K562 (cell line): Measurements from ENCODE around the gene RBM4B.

Source experiments
- CCAR2 ChIP-seq: fragments of 200-400 bp; formaldehyde crosslinking; IDR thresholded peaks from 2 replicates; pipeline ENCODE4 v1.6.1; 2017; ENCODE audit warnings: mild to moderate bottlenecking, low read depth, low read length
- CHD4 ChIP-seq: fragments of 200-600 bp; sonication (generic); IDR thresholded peaks from 3 replicates; pipeline ENCODE4 v1.6.1; 2012; ENCODE audit warnings: low read depth, mild to moderate bottlenecking, mixed read lengths, low read length, inconsistent platforms; ENCODE audit not compliant: insufficient read depth, insufficient replicate concordance, poor library complexity, severe bottlenecking
- HDGF ChIP-seq: fragments of 450-650 bp; IDR thresholded peaks from 2 replicates; pipeline ENCODE4 v1.6.1; 2016
- NFYB ChIP-seq: IDR thresholded peaks from 2 replicates; pipeline ENCODE4 v1.6.1; 2011; ENCODE audit warnings: mild to moderate bottlenecking, moderate library complexity; ENCODE audit not compliant: insufficient read length; ENCODE audit errors: extremely low read depth
- POLR2A ChIP-seq: fragments of 450-650 bp; conservative IDR thresholded peaks from 2 replicates; pipeline ENCODE4 v1.6.1; 2016
- POLR2AphosphoS2 ChIP-seq: IDR thresholded peaks from 2 replicates; pipeline ENCODE4 v1.6.1; 2012; ENCODE audit warnings: low read length, improper control_type of control experiment
- PTBP1 ChIP-seq: fragments of 200-400 bp; formaldehyde crosslinking; IDR thresholded peaks from 2 replicates; pipeline ENCODE4 v1.6.1; 2017; ENCODE audit warnings: low read depth, low read length
- RFX7 ChIP-seq: fragments of 250-450 bp; sonication (Bioruptor Pico); IDR thresholded peaks from 2 replicates; pipeline ENCODE4 v1.5.1; 2021; ENCODE audit warnings: mild to moderate bottlenecking
- ZKSCAN1 ChIP-seq: fragments of 150-350 bp; IDR thresholded peaks from 2 replicates; pipeline ENCODE4 v1.6.1; 2016; ENCODE audit warnings: low read depth, low read length
- ZNF282 ChIP-seq: sonication (generic); formaldehyde crosslinking; IDR thresholded peaks from 2 replicates; pipeline ENCODE4 v1.8.1; 2023; ENCODE audit warnings: missing genetic modification reagents
- ZNF785 ChIP-seq: fragments of 250-450 bp; sonication (Bioruptor Pico); IDR thresholded peaks from 2 replicates; pipeline ENCODE4 v1.4.0; 2020; ENCODE audit warnings: mild to moderate bottlenecking
- TF ChIP-seq, protein P1 (sequence below), 3 experiments: IDR thresholded peaks in 2 of 3; conservative IDR thresholded peaks in 1 of 3; 2 replicates each; pipeline ENCODE4 v1.5.1; 2011 to 2012; ENCODE audit warnings: low read length in 3 of 3, mild to moderate bottlenecking in 3 of 3, control low read depth in 2 of 3, improper control_type of control experiment in 1 of 3, inconsistent platforms in 1 of 3, low read depth in 1 of 3, mixed read lengths in 1 of 3, moderate library complexity in 1 of 3; ENCODE audit not compliant: insufficient read depth in 2 of 3
- TF ChIP-seq, protein P2 (sequence below): sonication (generic); formaldehyde crosslinking; IDR thresholded peaks from 2 replicates; pipeline ENCODE4 v1.8.0; 2022; ENCODE audit warnings: mild to moderate bottlenecking, missing genetic modification reagents

DNA sequence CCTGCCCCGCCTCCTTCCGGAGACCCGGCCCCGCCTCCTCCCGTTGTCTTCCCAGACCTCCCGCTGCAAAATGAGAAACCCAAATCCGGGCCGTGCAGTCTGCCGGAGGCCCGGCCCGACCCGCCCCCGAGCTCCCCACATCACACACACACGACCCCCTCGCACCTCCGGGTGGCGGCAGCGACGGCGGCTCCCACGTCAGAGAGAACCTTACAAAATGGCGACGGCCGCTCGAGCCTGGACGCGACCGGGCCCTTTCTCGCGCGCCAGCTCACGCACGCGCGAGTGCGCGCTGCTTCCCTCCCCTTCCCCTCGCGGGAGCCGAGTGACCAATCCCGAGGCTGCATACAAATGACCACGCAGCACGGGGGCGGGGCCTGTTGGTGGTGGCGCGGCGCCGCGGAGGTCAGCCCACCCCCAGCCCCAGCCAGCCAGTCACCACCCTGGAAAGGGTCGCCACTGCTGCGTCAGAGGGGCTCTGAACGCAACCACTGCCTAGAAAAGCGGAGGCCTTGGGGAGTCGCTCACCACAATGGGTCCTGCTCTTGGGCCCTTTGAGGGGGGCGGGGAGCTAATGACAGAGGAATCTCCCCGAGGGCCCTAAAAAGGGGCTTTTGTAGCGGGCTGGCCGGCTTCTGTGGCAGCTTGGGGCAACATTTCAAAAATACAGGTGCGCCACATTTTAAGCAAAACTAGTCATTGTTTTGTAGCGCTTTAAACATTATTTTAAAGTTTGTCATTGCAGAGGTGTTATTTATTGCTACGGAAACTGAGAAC lies at the start of gene RBM4B:
- TF ChIP-seq ZNF282 (CRISPR knock-in tag) (no peak), CCAR2 (no peak), HDGF (0 out of 2 replicates have a peak, but pooled peaks have one; percentile 5), POLR2A (peak; percentile 87), RFX7 (CRISPR knock-in tag) (no peak), ZKSCAN1 (peak; percentile 47; the same call in 1 of the 2 replicates), POLR2AphosphoS2 (no peak; the same call in 1 of the 2 replicates), ZNF785 (CRISPR knock-in tag) (no peak), NFYB (no peak), PTBP1 (no peak), CHD4 (peak; percentile 27)
- TF ChIP-seq, protein P1, sequence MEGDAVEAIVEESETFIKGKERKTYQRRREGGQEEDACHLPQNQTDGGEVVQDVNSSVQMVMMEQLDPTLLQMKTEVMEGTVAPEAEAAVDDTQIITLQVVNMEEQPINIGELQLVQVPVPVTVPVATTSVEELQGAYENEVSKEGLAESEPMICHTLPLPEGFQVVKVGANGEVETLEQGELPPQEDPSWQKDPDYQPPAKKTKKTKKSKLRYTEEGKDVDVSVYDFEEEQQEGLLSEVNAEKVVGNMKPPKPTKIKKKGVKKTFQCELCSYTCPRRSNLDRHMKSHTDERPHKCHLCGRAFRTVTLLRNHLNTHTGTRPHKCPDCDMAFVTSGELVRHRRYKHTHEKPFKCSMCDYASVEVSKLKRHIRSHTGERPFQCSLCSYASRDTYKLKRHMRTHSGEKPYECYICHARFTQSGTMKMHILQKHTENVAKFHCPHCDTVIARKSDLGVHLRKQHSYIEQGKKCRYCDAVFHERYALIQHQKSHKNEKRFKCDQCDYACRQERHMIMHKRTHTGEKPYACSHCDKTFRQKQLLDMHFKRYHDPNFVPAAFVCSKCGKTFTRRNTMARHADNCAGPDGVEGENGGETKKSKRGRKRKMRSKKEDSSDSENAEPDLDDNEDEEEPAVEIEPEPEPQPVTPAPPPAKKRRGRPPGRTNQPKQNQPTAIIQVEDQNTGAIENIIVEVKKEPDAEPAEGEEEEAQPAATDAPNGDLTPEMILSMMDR (IDR thresholded peaks at IDR 0.05 in 2 of 3, conservative IDR thresholded peaks at IDR 0.05 in 1 of 3; ENCODE audit: insufficient read depth in 2 of 3, low read depth in 1 of 3, low read length in 3 of 3): 0 out of 6 replicates have a peak, but pooled peaks of 1 of the 3 experiments have one; percentile 0
- TF ChIP-seq, protein P2, sequence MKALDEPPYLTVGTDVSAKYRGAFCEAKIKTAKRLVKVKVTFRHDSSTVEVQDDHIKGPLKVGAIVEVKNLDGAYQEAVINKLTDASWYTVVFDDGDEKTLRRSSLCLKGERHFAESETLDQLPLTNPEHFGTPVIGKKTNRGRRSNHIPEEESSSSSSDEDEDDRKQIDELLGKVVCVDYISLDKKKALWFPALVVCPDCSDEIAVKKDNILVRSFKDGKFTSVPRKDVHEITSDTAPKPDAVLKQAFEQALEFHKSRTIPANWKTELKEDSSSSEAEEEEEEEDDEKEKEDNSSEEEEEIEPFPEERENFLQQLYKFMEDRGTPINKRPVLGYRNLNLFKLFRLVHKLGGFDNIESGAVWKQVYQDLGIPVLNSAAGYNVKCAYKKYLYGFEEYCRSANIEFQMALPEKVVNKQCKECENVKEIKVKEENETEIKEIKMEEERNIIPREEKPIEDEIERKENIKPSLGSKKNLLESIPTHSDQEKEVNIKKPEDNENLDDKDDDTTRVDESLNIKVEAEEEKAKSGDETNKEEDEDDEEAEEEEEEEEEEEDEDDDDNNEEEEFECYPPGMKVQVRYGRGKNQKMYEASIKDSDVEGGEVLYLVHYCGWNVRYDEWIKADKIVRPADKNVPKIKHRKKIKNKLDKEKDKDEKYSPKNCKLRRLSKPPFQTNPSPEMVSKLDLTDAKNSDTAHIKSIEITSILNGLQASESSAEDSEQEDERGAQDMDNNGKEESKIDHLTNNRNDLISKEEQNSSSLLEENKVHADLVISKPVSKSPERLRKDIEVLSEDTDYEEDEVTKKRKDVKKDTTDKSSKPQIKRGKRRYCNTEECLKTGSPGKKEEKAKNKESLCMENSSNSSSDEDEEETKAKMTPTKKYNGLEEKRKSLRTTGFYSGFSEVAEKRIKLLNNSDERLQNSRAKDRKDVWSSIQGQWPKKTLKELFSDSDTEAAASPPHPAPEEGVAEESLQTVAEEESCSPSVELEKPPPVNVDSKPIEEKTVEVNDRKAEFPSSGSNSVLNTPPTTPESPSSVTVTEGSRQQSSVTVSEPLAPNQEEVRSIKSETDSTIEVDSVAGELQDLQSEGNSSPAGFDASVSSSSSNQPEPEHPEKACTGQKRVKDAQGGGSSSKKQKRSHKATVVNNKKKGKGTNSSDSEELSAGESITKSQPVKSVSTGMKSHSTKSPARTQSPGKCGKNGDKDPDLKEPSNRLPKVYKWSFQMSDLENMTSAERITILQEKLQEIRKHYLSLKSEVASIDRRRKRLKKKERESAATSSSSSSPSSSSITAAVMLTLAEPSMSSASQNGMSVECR (CRISPR knock-in tag): peak; percentile 85
